MM.1S (cell line): ENCODE data around the gene TSPAN19.
"Not testable (repeated sequence)": the region's sequence is repeated elsewhere in the genome, so short reads cannot be mapped to it uniquely, and the experiment has no call there.

Experiments used
- DNase-seq: peaks from one replicate; pipeline ENCODE4 v3.0.0-alpha.2; 2015
- H2AFZ ChIP-seq: fragments of 300-600 bp; sonication (generic); 2 replicates; pipeline ENCODE4 v1.6.0; 2016; ENCODE audit warnings: antibody characterized with exemption, low read length
- H3F3A ChIP-seq: fragments of 300-600 bp; sonication (generic); 2 replicates; pipeline ENCODE4 v1.6.1; 2016; ENCODE audit warnings: mild to moderate bottlenecking, antibody characterized with exemption, low read length, moderate library complexity, mixed read lengths; ENCODE audit not compliant: insufficient read depth
- H3K27ac ChIP-seq: fragments of 300-600 bp; sonication (generic); 2 replicates; pipeline ENCODE4 v1.5.1; 2016; ENCODE audit warnings: mild to moderate bottlenecking, low read length
- H3K27me3 ChIP-seq: fragments of 300-600 bp; sonication (generic); replicated peaks from 2 replicates; pipeline ENCODE4 v1.6.0; 2016; ENCODE audit warnings: low read length; ENCODE audit not compliant: insufficient read depth
- H3K36me3 ChIP-seq: fragments of 300-600 bp; sonication (generic); replicated peaks from 2 replicates; pipeline ENCODE4 v1.6.1; 2016; ENCODE audit warnings: mild to moderate bottlenecking, low read length, mixed read lengths; ENCODE audit not compliant: insufficient read depth
- H3K4me1 ChIP-seq: fragments of 300-600 bp; sonication (generic); 2 replicates; pipeline ENCODE4 v1.6.1; 2016; ENCODE audit warnings: low read length, mixed read lengths
- H3K4me2 ChIP-seq: fragments of 300-600 bp; sonication (generic); 2 replicates; pipeline ENCODE4 v1.6.0; 2016; ENCODE audit warnings: low read depth, low read length
- H3K4me3 ChIP-seq: fragments of 300-600 bp; sonication (generic); 2 replicates; pipeline ENCODE4 v1.5.1; 2016; ENCODE audit warnings: low read length, mixed read lengths
- H3K79me2 ChIP-seq: fragments of 300-600 bp; sonication (generic); 2 replicates; pipeline ENCODE4 v1.6.1; 2016; ENCODE audit warnings: mixed run types, low read length, mixed read lengths
- H3K9ac ChIP-seq: fragments of 300-600 bp; sonication (generic); 2 replicates; pipeline ENCODE4 v1.6.1; 2016; ENCODE audit warnings: low read length, mixed read lengths
- H3K9me2 ChIP-seq: fragments of 300-600 bp; sonication (generic); replicated peaks from 2 replicates; pipeline ENCODE4 v1.6.1; 2016; ENCODE audit warnings: mild to moderate bottlenecking, low read length, mixed read lengths; ENCODE audit not compliant: insufficient read depth
- H3K9me3 ChIP-seq: fragments of 300-600 bp; sonication (generic); replicated peaks from 2 replicates; pipeline ENCODE4 v1.6.1; 2016; ENCODE audit warnings: mild to moderate bottlenecking, low read length, mixed read lengths; ENCODE audit not compliant: insufficient read depth
- H4K20me1 ChIP-seq: fragments of 300-600 bp; sonication (generic); 2 replicates; pipeline ENCODE4 v1.6.1; 2016; ENCODE audit warnings: mild to moderate bottlenecking, low read length, moderate library complexity, mixed read lengths; ENCODE audit not compliant: insufficient read depth
- EZH2 ChIP-seq: fragments of 300-600 bp; sonication (generic); optimal IDR thresholded peaks from 2 replicates; pipeline ENCODE3; 2017; ENCODE audit warnings: low read depth, mild to moderate bottlenecking, antibody characterized with exemption, low read length, mixed read lengths
- EZH2phosphoT487 ChIP-seq: fragments of 300-600 bp; sonication (generic); IDR thresholded peaks from 2 replicates; pipeline ENCODE4 v1.6.1; 2018; ENCODE audit warnings: antibody characterized with exemption, low read length
- TF ChIP-seq, protein P1 (sequence below): fragments of 300-600 bp; sonication (generic); IDR thresholded peaks from 2 replicates; pipeline ENCODE4 v1.5.1; 2016; ENCODE audit warnings: antibody characterized with exemption, low read length, mixed read lengths

Gene TSPAN19

DNA sequence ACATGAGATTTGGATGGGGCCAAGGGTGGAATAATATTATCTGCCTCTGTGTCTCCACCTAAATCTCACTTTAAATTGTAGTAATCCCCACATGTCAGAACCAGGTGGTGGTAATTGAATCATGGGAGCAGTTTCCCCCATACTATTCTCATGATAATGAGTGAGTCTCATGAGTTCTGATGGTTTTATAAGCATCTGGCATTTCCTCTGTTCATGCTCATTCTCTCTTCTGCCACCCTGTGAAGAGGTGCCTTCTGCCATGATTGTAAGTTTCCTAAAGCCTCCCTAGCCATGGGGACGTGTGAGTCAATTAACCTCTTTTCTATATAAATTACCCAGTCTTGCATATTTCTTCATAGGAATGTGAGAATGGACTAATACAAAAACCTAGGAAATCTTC lies 29.9 kb downstream of the TSPAN19 start:
- Histone ChIP-seq H3K36me3 (no peaks in the 10 kb centered on the region), H3F3A (no peaks in the 10 kb centered on the region), H3K4me2 (no peak overlapping the region), H4K20me1 (no peaks in the 10 kb centered on the region), H3K79me2 (no peaks in the 10 kb centered on the region), H3K9ac (no peak overlapping the region), H2AFZ (no peak overlapping the region), H3K4me1 (no peaks in the 10 kb centered on the region), H3K27me3 (no peaks in the 10 kb centered on the region), H3K9me2 (no peaks in the 10 kb centered on the region), H3K9me3 (no peaks in the 10 kb centered on the region), H3K4me3 (no peak overlapping the region), H3K27ac (no peak overlapping the region)
- DNase-seq, result no peak
- TF ChIP-seq, protein P1, sequence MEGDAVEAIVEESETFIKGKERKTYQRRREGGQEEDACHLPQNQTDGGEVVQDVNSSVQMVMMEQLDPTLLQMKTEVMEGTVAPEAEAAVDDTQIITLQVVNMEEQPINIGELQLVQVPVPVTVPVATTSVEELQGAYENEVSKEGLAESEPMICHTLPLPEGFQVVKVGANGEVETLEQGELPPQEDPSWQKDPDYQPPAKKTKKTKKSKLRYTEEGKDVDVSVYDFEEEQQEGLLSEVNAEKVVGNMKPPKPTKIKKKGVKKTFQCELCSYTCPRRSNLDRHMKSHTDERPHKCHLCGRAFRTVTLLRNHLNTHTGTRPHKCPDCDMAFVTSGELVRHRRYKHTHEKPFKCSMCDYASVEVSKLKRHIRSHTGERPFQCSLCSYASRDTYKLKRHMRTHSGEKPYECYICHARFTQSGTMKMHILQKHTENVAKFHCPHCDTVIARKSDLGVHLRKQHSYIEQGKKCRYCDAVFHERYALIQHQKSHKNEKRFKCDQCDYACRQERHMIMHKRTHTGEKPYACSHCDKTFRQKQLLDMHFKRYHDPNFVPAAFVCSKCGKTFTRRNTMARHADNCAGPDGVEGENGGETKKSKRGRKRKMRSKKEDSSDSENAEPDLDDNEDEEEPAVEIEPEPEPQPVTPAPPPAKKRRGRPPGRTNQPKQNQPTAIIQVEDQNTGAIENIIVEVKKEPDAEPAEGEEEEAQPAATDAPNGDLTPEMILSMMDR, result no peak
- TF ChIP-seq EZH2phosphoT487, result no peak
- TF ChIP-seq EZH2, result no peak

DNA sequence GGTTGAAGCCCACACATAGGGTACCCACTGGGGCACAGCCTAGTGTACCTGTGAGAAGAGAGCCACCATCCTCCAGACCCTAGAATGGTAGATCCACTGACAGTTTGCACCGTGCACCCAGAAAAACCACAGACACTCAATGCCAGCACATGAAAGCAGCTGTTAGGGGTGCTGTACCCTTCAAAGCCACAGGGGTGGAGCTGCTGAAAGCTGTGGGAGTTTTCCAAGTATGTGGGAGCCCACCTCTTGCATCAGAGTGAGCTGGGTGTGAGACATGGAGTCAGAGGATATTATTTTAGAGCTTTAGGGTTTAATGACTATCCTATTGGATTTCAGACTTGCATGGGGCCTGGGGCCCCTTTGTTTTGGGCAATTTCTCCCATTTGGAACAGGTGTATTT lies 30.5 kb downstream of the TSPAN19 start:
- Histone ChIP-seq H3K4me3 (no peak overlapping the region), H3K4me2 (no peak overlapping the region), H3K79me2 (no peaks in the 10 kb centered on the region), H4K20me1 (no peaks in the 10 kb centered on the region), H3K36me3 (no peaks in the 10 kb centered on the region), H3K27me3 (no peaks in the 10 kb centered on the region), H3K9me3 (no peaks in the 10 kb centered on the region), H3K9ac (no peak overlapping the region), H3K27ac (no peak overlapping the region), H3F3A (no peaks in the 10 kb centered on the region), H3K9me2 (no peaks in the 10 kb centered on the region), H3K4me1 (no peaks in the 10 kb centered on the region), H2AFZ (no peak overlapping the region)
- DNase-seq, result no peak
- TF ChIP-seq EZH2 (no peak), EZH2phosphoT487 (no peak)
- TF ChIP-seq, protein P1, result no peak

GRCh38 chr12:85005047-85005446 lies 31.0 kb downstream of the TSPAN19 start:
- not testable (repeated sequence) for H3K36me3 ChIP-seq, H2AFZ ChIP-seq, H3K27ac ChIP-seq, H3K9me3 ChIP-seq, H3K27me3 ChIP-seq, H3K9me2 ChIP-seq, DNase-seq, H3K9ac ChIP-seq, H4K20me1 ChIP-seq, H3K4me1 ChIP-seq, H3K79me2 ChIP-seq, H3K4me3 ChIP-seq, H3F3A ChIP-seq, H3K4me2 ChIP-seq

- H3K79me2 ChIP-seq, result no peaks in the 10 kb centered on the region
- no peak overlapping the region for H3K27ac ChIP-seq
- DNase-seq, result no peak
- H3K4me1 ChIP-seq, result no peaks in the 10 kb centered on the region
- H3K4me3 ChIP-seq, result no peak overlapping the region
- no peak overlapping the region for H3K4me2 ChIP-seq
- H3K9me3 ChIP-seq, result no peaks in the 10 kb centered on the region
- H2AFZ ChIP-seq, result no peak overlapping the region
- TF ChIP-seq EZH2 (no peak), EZH2phosphoT487 (no peak)
- TF ChIP-seq, protein P1, result no peak
- H3K36me3 ChIP-seq, result no peaks in the 10 kb centered on the region
- no peaks in the 10 kb centered on the region for H3F3A ChIP-seq
- no peaks in the 10 kb centered on the region for H4K20me1 ChIP-seq
- no peak overlapping the region for H3K9ac ChIP-seq
- H3K9me2 ChIP-seq, result no peaks in the 10 kb centered on the region
- no peaks in the 10 kb centered on the region for H3K27me3 ChIP-seq
These were observed 31.9 kb downstream of the TSPAN19 start for GRCh38 chr12:85004204-85004603.
